GM19395 (cell line): Measurements from ENCODE around the gene CFAP77.

ENCODE experiments used
- ATAC-seq: cut with Tn5 transposase; IDR thresholded peaks from one replicate; pipeline ENCODE4 v1.9.1; 2021; ENCODE audit warnings: mild to moderate bottlenecking, moderate library complexity; ENCODE audit not compliant: unreplicated experiment

The CFAP77 gene

GRCh38 chr9:132486706-132487350 is 76.8 kb downstream of the CFAP77 start:
- no peak for ATAC-seq

- no peak for ATAC-seq
Measured at GRCh38 chr9:132487351-132487791, 77.4 kb downstream of the CFAP77 start.

- no peak for ATAC-seq
Measured at GRCh38 chr9:132487980-132488535, 78.0 kb downstream of the CFAP77 start.

GRCh38 chr9:132488626-132489025 is 78.6 kb downstream of the CFAP77 start:
- no peak for ATAC-seq

- no peak for ATAC-seq
Measured at GRCh38 chr9:132489536-132489935, 79.5 kb downstream of the CFAP77 start.

- no peak for ATAC-seq
Measured at GRCh38 chr9:132494857-132495256, 84.8 kb downstream of the CFAP77 start.

GRCh38 chr9:132497731-132498130 is 87.7 kb downstream of the CFAP77 start:
- no peak for ATAC-seq

- no peak for ATAC-seq
Measured at GRCh38 chr9:132498531-132499210, 88.7 kb downstream of the CFAP77 start.

- no peak for ATAC-seq
Measured at GRCh38 chr9:132499251-132499650, 89.2 kb downstream of the CFAP77 start.

GRCh38 chr9:132500193-132500592 is 90.2 kb downstream of the CFAP77 start:
- no peak for ATAC-seq

- ATAC-seq: no peak
Measured at GRCh38 chr9:132502480-132502879, 92.5 kb downstream of the CFAP77 start.

- ATAC-seq: no peak
Measured at GRCh38 chr9:132503116-132503515, 93.1 kb downstream of the CFAP77 start.

GRCh38 chr9:132504488-132504887 is 94.5 kb downstream of the CFAP77 start:
- no peak for ATAC-seq

GRCh38 chr9:132505991-132506655 is 96.1 kb downstream of the CFAP77 start:
- ATAC-seq: no peak

GRCh38 chr9:132506977-132507669 is 97.1 kb downstream of the CFAP77 start:
- ATAC-seq: no peak

- no peak for ATAC-seq
Measured at GRCh38 chr9:132507670-132508469, 97.9 kb downstream of the CFAP77 start.

GRCh38 chr9:132509928-132510874 is 100.2 kb downstream of the CFAP77 start:
- ATAC-seq: no peak

GRCh38 chr9:132511191-132511999 is 101.4 kb downstream of the CFAP77 start:
- ATAC-seq: no peak
